ENCODE measurements around the gene VAV3.
"Not testable (repeated sequence)": the region's sequence is repeated elsewhere in the genome, so short reads cannot be mapped to it uniquely, and the experiment has no call there.

Gene VAV3

GRCh38 chr1:107965110-107965991 lies at the start of gene VAV3:
VAV3 (minus strand) TSS chr1:107965180; CDS start chr1:107964869, 311 bp downstream.
- DNase-seq (ENCODE audit: low read depth): no peak

DNA sequence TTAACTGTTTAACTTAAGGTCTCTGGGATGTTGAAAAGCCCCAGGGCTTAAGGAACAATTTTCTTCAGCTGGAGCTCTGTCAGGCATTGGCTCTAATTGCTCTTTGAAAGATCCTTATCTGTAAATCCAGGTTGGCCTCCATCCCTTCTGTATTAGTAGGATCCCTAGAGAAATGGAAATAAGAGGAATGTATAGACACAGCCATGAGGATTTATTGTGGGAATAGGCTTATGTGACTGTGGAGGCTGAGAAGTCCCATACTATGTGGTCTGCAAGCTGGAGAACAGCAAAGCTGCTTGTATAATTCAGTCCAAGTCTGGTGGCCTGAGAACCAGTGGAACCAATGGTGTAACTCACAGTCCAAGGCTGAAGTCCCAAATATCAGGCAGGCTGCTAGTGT lies 47.6 kb upstream of the VAV3 start:
- DNase-seq (ENCODE audit: low read depth): no peak

DNA sequence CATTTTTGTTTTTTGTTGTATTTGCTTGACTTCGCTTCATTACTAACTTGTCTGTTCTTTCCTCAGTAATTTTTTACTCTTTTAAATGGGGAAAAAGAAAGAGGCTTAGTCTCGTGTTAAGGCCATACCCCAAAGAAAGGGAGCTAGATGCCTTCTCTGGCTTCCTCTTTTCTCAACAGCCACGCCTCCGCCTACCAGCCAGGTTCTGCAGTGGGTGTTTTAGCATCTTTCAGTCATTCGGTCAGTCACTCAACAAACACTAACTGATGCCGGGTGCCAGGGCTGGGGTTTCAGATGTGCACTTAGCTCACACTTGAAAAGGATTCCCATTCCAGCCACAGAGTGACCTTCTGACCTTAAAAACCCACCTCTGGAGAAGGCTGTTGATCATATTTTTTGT lies 46.3 kb upstream of the VAV3 start:
- no peak for DNase-seq (ENCODE audit: low read depth)

- DNase-seq (ENCODE audit: low read depth): no peak
These were observed 45.6 kb upstream of the VAV3 start for GRCh38 chr1:108010581-108010980.

GRCh38 chr1:108009603-108010195 lies 44.7 kb upstream of the VAV3 start:
- DNase-seq (ENCODE audit: low read depth): no peak

- DNase-seq (ENCODE audit: low read depth): no peak
These were observed 42.6 kb upstream of the VAV3 start for GRCh38 chr1:108007531-108007930.

GRCh38 chr1:108007070-108007469 lies 42.1 kb upstream of the VAV3 start:
- DNase-seq (ENCODE audit: low read depth): no peak

GRCh38 chr1:108004919-108005318 lies 39.9 kb upstream of the VAV3 start:
- not testable (repeated sequence) for DNase-seq (ENCODE audit: low read depth)

- DNase-seq (ENCODE audit: low read depth): no peak
These were observed 35.7 kb upstream of the VAV3 start for GRCh38 chr1:108000620-108001111.

- DNase-seq (ENCODE audit: low read depth): no peak
These were observed 35.2 kb upstream of the VAV3 start for GRCh38 chr1:108000184-108000583.

GRCh38 chr1:107997866-107998265 lies 32.9 kb upstream of the VAV3 start:
- no peak for DNase-seq (ENCODE audit: low read depth)

DNA sequence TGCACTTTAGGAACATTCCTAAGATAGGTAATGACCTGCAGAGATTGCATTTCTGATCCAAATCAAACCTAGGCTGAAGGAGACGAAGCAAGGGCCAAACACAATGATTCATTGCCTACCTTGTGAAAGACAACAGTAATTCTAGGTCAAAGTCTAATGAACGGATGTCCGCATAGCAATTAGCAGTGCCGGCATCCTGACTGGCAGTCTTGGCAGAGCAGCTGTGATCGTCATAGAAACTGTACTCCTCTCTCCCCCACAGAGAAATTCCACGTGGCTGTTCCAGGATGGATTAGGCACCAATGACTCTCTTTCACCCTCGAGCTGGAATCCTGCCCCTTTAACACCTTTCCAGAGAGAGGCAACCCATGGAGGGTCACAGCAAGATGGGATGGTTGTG lies 28.9 kb upstream of the VAV3 start:
- DNase-seq (ENCODE audit: low read depth): no peak

- DNase-seq (ENCODE audit: low read depth): no peak
These were observed 27.4 kb upstream of the VAV3 start for GRCh38 chr1:107992347-107992746.

DNA sequence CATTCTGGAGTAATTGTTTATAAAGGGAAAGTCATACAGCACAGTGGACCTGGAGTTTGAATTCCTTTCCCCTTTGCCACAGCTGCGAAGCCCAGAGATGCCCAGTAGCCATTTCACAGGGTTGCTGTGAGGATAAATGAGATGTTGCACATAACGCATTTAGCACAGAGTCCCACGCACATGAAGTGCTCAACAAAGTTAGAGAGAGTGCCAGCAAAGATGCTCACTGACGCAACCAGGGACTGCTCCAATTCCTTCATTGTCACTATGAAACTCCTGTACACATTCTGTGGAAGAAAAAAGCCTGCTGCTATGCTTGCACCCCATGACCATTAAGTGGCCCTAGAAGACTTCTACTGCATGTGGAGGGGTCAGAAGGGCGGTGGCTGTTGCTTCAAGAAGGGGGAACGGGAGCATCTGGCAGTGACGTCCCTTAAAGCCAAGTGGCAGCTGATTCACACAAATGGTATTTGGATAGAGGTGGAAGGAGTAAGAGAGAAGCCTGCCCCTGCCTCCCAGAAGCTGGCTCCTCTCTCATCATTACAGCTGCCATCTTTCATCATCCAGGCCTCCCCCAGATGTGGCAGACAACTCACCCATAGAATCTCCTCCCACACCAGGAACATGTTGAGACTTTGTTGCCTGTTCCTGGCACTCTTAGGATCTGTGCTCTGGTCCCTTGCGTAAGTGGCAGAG lies 26.5 kb upstream of the VAV3 start:
- DNase-seq (ENCODE audit: low read depth): no peak

DNA sequence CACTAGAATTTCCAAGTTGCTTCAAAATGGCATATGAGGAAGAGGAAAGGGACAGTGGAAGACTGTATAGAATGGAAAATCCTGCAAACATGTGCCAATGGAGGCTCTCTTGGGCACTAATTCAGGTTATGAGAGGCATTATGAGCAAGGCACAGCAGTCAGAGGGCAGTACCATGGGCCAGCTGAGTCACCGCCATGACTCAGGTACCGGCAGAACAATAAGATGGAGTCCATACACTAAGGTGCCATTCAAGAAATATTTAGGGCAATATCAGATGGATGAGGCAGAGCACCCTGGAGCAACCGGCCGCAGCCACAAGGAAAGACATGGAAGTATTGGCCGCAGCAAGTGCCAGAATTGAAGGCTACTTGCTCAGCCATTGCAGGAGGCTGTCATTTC lies 25.6 kb upstream of the VAV3 start:
- no peak for DNase-seq (ENCODE audit: low read depth)

GRCh38 chr1:107981277-107981676 lies 16.3 kb upstream of the VAV3 start:
- DNase-seq (ENCODE audit: low read depth): no peak

- no peak for DNase-seq (ENCODE audit: low read depth)
These were observed 14.9 kb upstream of the VAV3 start for GRCh38 chr1:107979926-107980325.

DNA sequence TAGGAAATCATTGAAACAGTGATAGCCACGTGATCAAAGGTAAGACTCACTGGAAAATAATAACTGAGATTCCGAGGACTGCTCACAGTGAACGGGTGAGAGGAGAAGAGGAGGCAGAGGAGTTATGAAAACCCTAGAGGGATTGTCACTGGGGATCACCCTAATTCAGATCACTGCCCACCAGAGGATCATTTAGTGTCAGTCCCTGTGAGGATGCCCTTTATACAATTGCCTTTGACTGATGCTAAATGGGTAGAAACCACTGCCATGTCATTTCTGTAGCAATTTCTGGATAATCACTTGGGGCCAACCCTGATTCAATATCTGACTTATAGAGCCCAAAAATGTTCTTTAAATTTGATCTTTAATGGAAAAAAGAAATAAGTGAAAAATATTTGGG lies 14.1 kb upstream of the VAV3 start:
- no peak for DNase-seq (ENCODE audit: low read depth)

- DNase-seq (ENCODE audit: low read depth): no peak
These were observed 11.9 kb upstream of the VAV3 start for GRCh38 chr1:107976836-107977235.

DNA sequence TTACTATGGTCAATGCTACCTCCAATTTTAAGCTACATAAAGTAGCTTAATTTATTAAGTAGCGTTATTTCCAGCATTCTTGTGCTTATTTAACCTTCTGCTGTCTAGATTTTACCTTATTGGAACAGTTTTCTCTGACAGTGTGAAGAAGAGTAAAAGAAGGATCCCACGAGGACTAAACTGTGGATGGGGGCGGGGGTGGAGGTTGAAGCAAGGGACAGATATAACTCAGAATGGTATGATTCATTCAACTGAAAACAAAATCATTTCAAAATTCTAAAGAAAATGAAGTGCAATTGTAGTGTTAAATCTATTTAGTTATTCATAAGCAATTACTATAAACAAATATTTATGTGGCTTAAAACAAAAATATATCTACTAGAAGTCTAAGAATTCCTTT lies 11.5 kb upstream of the VAV3 start:
- DNase-seq (ENCODE audit: low read depth): no peak

DNA sequence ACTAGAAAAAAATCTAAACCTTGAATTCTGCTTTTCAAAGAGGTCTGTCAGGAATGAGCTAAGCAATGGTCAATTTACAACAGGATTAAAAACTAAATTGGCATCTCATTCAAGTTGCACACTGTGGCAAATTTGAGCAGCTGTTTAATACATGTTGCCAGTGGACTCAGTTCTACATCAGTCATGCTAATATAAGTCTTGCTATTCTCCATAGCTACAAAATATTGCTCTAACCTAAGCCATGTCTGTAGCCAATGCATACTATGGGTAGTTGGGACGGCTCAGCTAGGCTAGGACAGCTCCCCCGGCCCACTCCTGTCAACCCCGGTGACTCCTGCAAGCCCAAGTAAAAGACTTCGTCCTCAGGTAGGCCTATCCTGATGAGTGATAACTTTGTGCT lies 10.9 kb upstream of the VAV3 start:
- no peak for DNase-seq (ENCODE audit: low read depth)

- DNase-seq (ENCODE audit: low read depth): no peak
These were observed 9.1 kb upstream of the VAV3 start for GRCh38 chr1:107974090-107974489.
